H1 (cell line): Measurements from ENCODE around the gene CAP2. TPM values are rescaled to one million over a fixed set of nuclear protein-coding genes. Genes with fewer than 3 reads are reported as not detected.

Source experiments
- CTCF ChIA-PET: fragments of 300-600 bp; sonication (Branson Sonifier 250); formaldehyde crosslinking; loops from one replicate; lab custom pipeline; 2021; ENCODE audit not compliant: partially characterized antibody; lab: Charles Lee
- POLR2A ChIA-PET: fragments of 300-600 bp; sonication (Branson Sonifier 250); formaldehyde crosslinking; loops from one replicate; lab custom pipeline; 2021; ENCODE audit warnings: inconsistent platforms; ENCODE audit not compliant: partially characterized antibody; lab: Charles Lee
- DNase-seq, 2 experiments: peaks; one replicate each; pipeline versions ENCODE4 v3.0.0 to v3.0.0-alpha.2; 2010 to 2022; ENCODE audit warnings: low spot score in 2 of 2, low read depth in 1 of 2, mixed read lengths in 1 of 2
- FAIRE-seq: peaks from 2 replicates; lab custom pipeline; 2011; peaks lifted over from hg19 to GRCh38; lab: Jason Lieb, UNC
- H2AFZ ChIP-seq: 2 replicates; pipeline ENCODE4 v1.8.1; 2012; ENCODE audit warnings: low read length, inconsistent platforms
- H2AK5ac ChIP-seq: 2 replicates; pipeline ENCODE4 v1.6.1; 2013; ENCODE audit warnings: low read depth, low read length
- H2BK120ac ChIP-seq: replicated peaks from 2 replicates; pipeline ENCODE3; 2013; ENCODE audit warnings: low read depth, low read length, inconsistent platforms
- H2BK12ac ChIP-seq: 2 replicates; pipeline ENCODE4 v1.6.1; 2013; ENCODE audit warnings: low read depth, low read length
- H2BK15ac ChIP-seq: 2 replicates; pipeline ENCODE4 v1.6.1; 2013; ENCODE audit warnings: low read length
- H2BK20ac ChIP-seq: 2 replicates; pipeline ENCODE4 v1.6.1; 2013; ENCODE audit warnings: low read length
- H2BK5ac ChIP-seq: 2 replicates; pipeline ENCODE4 v1.6.1; 2013; ENCODE audit warnings: low read depth, low read length
- H3K14ac ChIP-seq: 2 replicates; pipeline ENCODE4 v1.6.1; 2013; ENCODE audit warnings: inconsistent platforms; ENCODE audit not compliant: insufficient read length
- H3K18ac ChIP-seq: 2 replicates; pipeline ENCODE4 v1.6.1; 2013; ENCODE audit warnings: low read length; ENCODE audit errors: extremely low read depth
- H3K23ac ChIP-seq: 2 replicates; pipeline ENCODE4 v1.6.1; 2013; ENCODE audit warnings: inconsistent platforms; ENCODE audit not compliant: insufficient read length
- H3K23me2 ChIP-seq: 2 replicates; pipeline ENCODE4 v1.6.1; 2013; ENCODE audit warnings: low read depth, low read length
- H3K27ac ChIP-seq: 2 replicates; pipeline ENCODE4 v1.6.1; 2011; ENCODE audit warnings: low read depth, low read length, inconsistent platforms
- H3K27me3 ChIP-seq, 4 experiments: replicated peaks in 1 of 4; 1 replicate in 1 of 4; 2 replicates in 3 of 4; pipeline versions ENCODE4 v1.6.1 to v1.8.1; 2011 to 2013; ENCODE audit warnings: low read length in 3 of 4, mild to moderate bottlenecking in 3 of 4, inconsistent platforms in 2 of 4, mixed read lengths in 2 of 4, moderate library complexity in 1 of 4; ENCODE audit not compliant: control insufficient read depth in 3 of 4, insufficient read depth in 3 of 4; ENCODE audit errors: extremely low read depth in 1 of 4
- H3K36me3 ChIP-seq, 4 experiments: 2 replicates each; pipeline versions ENCODE4 v1.6.1 to v1.8.1; 2011 to 2013; ENCODE audit warnings: mild to moderate bottlenecking in 4 of 4, low read length in 3 of 4, moderate library complexity in 2 of 4, control low read depth in 1 of 4, inconsistent platforms in 1 of 4; ENCODE audit not compliant: insufficient read depth in 4 of 4, control insufficient read depth in 2 of 4
- H3K4ac ChIP-seq: replicated peaks from 2 replicates; pipeline ENCODE3; 2013; ENCODE audit warnings: low read length, low read depth, mixed read lengths, inconsistent platforms; ENCODE audit not compliant: insufficient read length
- H3K4me1 ChIP-seq, 4 experiments: replicated peaks in 1 of 4; 1 replicate in 1 of 4; 2 replicates in 3 of 4; pipeline versions ENCODE4 v1.6.1 to v1.8.1; 2011 to 2013; ENCODE audit warnings: low read length in 3 of 4, inconsistent platforms in 2 of 4, mixed read lengths in 1 of 4; ENCODE audit not compliant: insufficient read depth in 4 of 4, control insufficient read depth in 3 of 4
- H3K4me2 ChIP-seq, 2 experiments: 2 replicates each; pipeline versions ENCODE4 v1.6.1 to v1.8.1; 2011 to 2013; ENCODE audit warnings: low read depth in 2 of 2, low read length in 2 of 2, control low read depth in 1 of 2, inconsistent platforms in 1 of 2, mild to moderate bottlenecking in 1 of 2; ENCODE audit not compliant: insufficient read depth in 1 of 2
- H3K4me3 ChIP-seq, 4 experiments: fragments of 200-600, 300-600 bp in 1 of 4; sonication (generic), shearing (Covaris generic), sonication (Bioruptor Twin) in 1 of 4; 2 replicates each; pipeline versions ENCODE4 v1.5.1 to v1.8.1; 2011 to 2016; ENCODE audit warnings: low read length in 4 of 4, low read depth in 3 of 4, control low read depth in 2 of 4, inconsistent platforms in 2 of 4, mild to moderate bottlenecking in 2 of 4, mixed read lengths in 1 of 4, moderate library complexity in 1 of 4; ENCODE audit not compliant: insufficient read depth in 2 of 4; ENCODE audit errors: extremely low read depth in 1 of 4
- H3K56ac ChIP-seq: replicated peaks from 2 replicates; pipeline ENCODE3; 2013; ENCODE audit warnings: low read depth, mild to moderate bottlenecking, mixed read lengths, low read length, inconsistent platforms; ENCODE audit not compliant: insufficient read length
- H3K79me1 ChIP-seq: 2 replicates; pipeline ENCODE4 v1.6.1; 2013; ENCODE audit warnings: low read depth, low read length, control low read depth
- H3K79me2 ChIP-seq, 2 experiments: 2 replicates each; pipeline versions ENCODE4 v1.6.1 to v1.8.1; 2012 to 2013; ENCODE audit warnings: low read length in 2 of 2, mild to moderate bottlenecking in 2 of 2, inconsistent platforms in 1 of 2; ENCODE audit not compliant: insufficient read depth in 2 of 2, control insufficient read depth in 1 of 2
- H3K9ac ChIP-seq, 4 experiments: replicated peaks in 1 of 4; 1 replicate in 1 of 4; 2 replicates in 3 of 4; pipeline versions ENCODE4 v1.6.1 to v1.8.1; 2011 to 2013; ENCODE audit warnings: low read depth in 3 of 4, low read length in 3 of 4, control low read depth in 2 of 4, mild to moderate bottlenecking in 2 of 4, moderate library complexity in 2 of 4, inconsistent platforms in 1 of 4; ENCODE audit errors: extremely low read depth in 1 of 4
- H3K9me3 ChIP-seq, 2 experiments: 2 replicates each; pipeline versions ENCODE4 v1.6.1 to v1.8.1; 2012 to 2013; ENCODE audit warnings: mild to moderate bottlenecking in 2 of 2, moderate library complexity in 2 of 2, control low read depth in 1 of 2, inconsistent platforms in 1 of 2, low read depth in 1 of 2, low read length in 1 of 2, mixed read lengths in 1 of 2; ENCODE audit not compliant: insufficient read depth in 2 of 2
- H4K20me1 ChIP-seq, 2 experiments: replicated peaks in 1 of 2; 2 replicates each; pipeline versions ENCODE3 to v1.8.1; 2011 to 2013; ENCODE audit warnings: inconsistent platforms in 2 of 2, low read length in 2 of 2, mild to moderate bottlenecking in 1 of 2; ENCODE audit not compliant: insufficient read depth in 2 of 2, control insufficient read depth in 1 of 2
- H4K5ac ChIP-seq: 2 replicates; pipeline ENCODE4 v1.6.1; 2013; ENCODE audit warnings: low read length, low read depth, mixed read lengths, inconsistent platforms; ENCODE audit not compliant: insufficient read length
- H4K8ac ChIP-seq: 2 replicates; pipeline ENCODE4 v1.8.0; 2013; ENCODE audit warnings: mild to moderate bottlenecking, moderate library complexity, low read length, inconsistent platforms; ENCODE audit not compliant: insufficient read depth; ENCODE audit errors: extremely low read depth
- H4K91ac ChIP-seq: replicated peaks from 2 replicates; pipeline ENCODE3; 2013; ENCODE audit warnings: low read length, mixed read lengths, inconsistent platforms; ENCODE audit not compliant: insufficient read length
- CTBP2 ChIP-seq: IDR thresholded peaks from 2 replicates; pipeline ENCODE4 v1.7.0; 2011; ENCODE audit warnings: borderline replicate concordance, mild to moderate bottlenecking, moderate library complexity, mixed read lengths, low read length; ENCODE audit not compliant: insufficient read depth, insufficient read length
- EZH2 ChIP-seq: fragments of 200-600 bp; sonication (generic); IDR thresholded peaks from 2 replicates; pipeline ENCODE4 v1.7.1; 2012; ENCODE audit warnings: low read depth, mild to moderate bottlenecking, moderate library complexity, low read length, inconsistent platforms; ENCODE audit not compliant: severe bottlenecking
- GABPA ChIP-seq: IDR thresholded peaks from 2 replicates; pipeline ENCODE4 v1.6.1; 2011; ENCODE audit warnings: mild to moderate bottlenecking, low read length, moderate library complexity, borderline replicate concordance; ENCODE audit not compliant: insufficient read depth
- HDAC6 ChIP-seq: IDR thresholded peaks from one replicate; pipeline ENCODE4 v1.7.1; 2012; ENCODE audit warnings: low read depth, mild to moderate bottlenecking, inconsistent platforms, low read length, moderate library complexity
- JUN ChIP-seq: IDR thresholded peaks from 2 replicates; pipeline ENCODE4 v1.6.1; 2011; ENCODE audit warnings: low read depth, mild to moderate bottlenecking, improper control_type of control experiment, low read length
- KDM5A ChIP-seq: fragments of 200-600 bp; IDR thresholded peaks from 2 replicates; pipeline ENCODE4 v1.7.1; 2012; ENCODE audit warnings: mild to moderate bottlenecking, low read length, inconsistent platforms, mixed read lengths
- NANOG ChIP-seq: IDR thresholded peaks from 2 replicates; pipeline ENCODE4 v1.6.1; 2011; ENCODE audit warnings: low read length, low read depth, mild to moderate bottlenecking, inconsistent platforms; ENCODE audit not compliant: insufficient read depth, poor library complexity, severe bottlenecking
- NRF1 ChIP-seq: IDR thresholded peaks from 2 replicates; pipeline ENCODE4 v1.6.1; 2011; ENCODE audit warnings: mild to moderate bottlenecking, low read depth, low read length, improper control_type of control experiment
- RFX5 ChIP-seq: IDR thresholded peaks from 2 replicates; pipeline ENCODE4 v1.6.1; 2011; ENCODE audit warnings: low read depth, low read length, improper control_type of control experiment, borderline replicate concordance
- RNF2 ChIP-seq: fragments of 200-900, 300-1000 bp; sonication (generic); IDR thresholded peaks from 2 replicates; pipeline ENCODE4 v1.7.1; 2016; ENCODE audit warnings: borderline replicate concordance, low read depth, mild to moderate bottlenecking, antibody characterized with exemption, low read length; ENCODE audit not compliant: poor library complexity, severe bottlenecking; ENCODE audit errors: missing control alignments
- SIRT6 ChIP-seq: IDR thresholded peaks from one replicate; pipeline ENCODE4 v1.7.1; 2012; ENCODE audit warnings: low read length, inconsistent platforms
- WGBS, 2 experiments: shearing (Covaris generic) in 1 of 2; methylation state at CpG; one replicate each; pipeline versions ENCODE4 v1.1.6 to v1.1.7; 2013 to 2015; ENCODE audit warnings: low lambda C conversion rate in 2 of 2, mixed read lengths in 2 of 2, inconsistent platforms in 1 of 2, low coverage in 1 of 2, missing lambda C conversion rate in 1 of 2; ENCODE audit not compliant: insufficient replicate concordance in 2 of 2, insufficient coverage in 1 of 2, insufficient read length in 1 of 2; ENCODE audit errors: extremely low coverage in 1 of 2, missing lambda C conversion rate in 1 of 2; 5-methylcytosine and 5-hydroxymethylcytosine counted together
- polyA plus RNA-seq, 7 experiments: library from polyadenylated mRNA; depleted of rRNA in 3 of 7; stranded (reverse) in 5 of 7; unstranded in 2 of 7; fragments of >200 nt in 5 of 7; fragments of 200-250 nt in 2 of 7; gene quantifications; 1 replicate in 5 of 7; 2 replicates in 1 of 7; 4 replicates in 1 of 7; pipeline versions ENCODE4 v1.2.1 to v1.2.3, GENCODE V29; 2011 to 2013; ENCODE audit warnings: missing spikeins in 2 of 7, mixed read lengths in 2 of 7
- total RNA-seq: library from RNA; stranded (reverse); fragmentation: NEBNext Ultra II Directional; extraction: Animal tissue kit (Norgen Biotek cat#: 25700); gene quantifications from 2 replicates; pipeline ENCODE4 v1.2.1, GENCODE V29; 2021
- TF ChIP-seq, protein P1 (sequence below): IDR thresholded peaks from 2 replicates; pipeline ENCODE4 v1.6.1; 2011; ENCODE audit warnings: low read depth, mild to moderate bottlenecking, low read length; ENCODE audit not compliant: insufficient read depth

CAP2 gene
- total and polyA plus RNA-seq, 2 of the 8 experiments (the other 6 are each of a cell fraction or from before 2014, with no cell fraction given), result 7.2 to 10.0 TPM

DNA sequence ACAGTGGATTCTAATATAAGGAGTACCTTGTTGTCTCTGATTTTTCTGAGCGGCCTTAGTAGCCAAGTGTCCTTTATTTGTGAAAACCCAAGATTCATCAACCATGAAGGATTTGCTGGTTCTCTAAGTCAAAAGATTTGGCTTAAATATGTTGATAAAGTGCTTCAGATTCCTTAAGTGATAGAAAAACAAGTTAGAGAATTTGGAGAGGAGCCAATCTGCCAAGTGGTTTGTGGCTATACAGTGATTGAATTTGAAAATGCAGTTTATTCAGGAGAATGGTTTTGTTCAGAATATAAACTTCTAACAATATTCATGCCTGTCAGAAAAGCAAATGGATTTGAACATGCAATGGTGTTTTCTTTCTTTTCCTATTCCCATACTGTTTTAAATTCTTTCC lies 54.8 kb downstream of the CAP2 start:
- H3K4me3 ChIP-seq, result no peak overlapping the region
- H2BK5ac ChIP-seq, result no peak overlapping the region
- H2BK12ac ChIP-seq, result no peak overlapping the region
- no peak overlapping the region for H4K91ac ChIP-seq
- H2BK15ac ChIP-seq, result no peak overlapping the region
- H3K23ac ChIP-seq, result no peak overlapping the region
- H3K27ac ChIP-seq, result no peak overlapping the region
- H3K36me3 ChIP-seq, result no peaks in the 10 kb centered on the region
- no peaks in the 10 kb centered on the region for H3K27me3 ChIP-seq
- ChIA-PET POLR2A (no interaction called here), CTCF (interaction anchor here (1.0 to 1.8 kb wide), 2 partner anchors 25 to 40 kb away, joined by 3 to 4 read pairs; no protein-coding TSS in a partner anchor)
- no peak overlapping the region for H4K8ac ChIP-seq
- H3K18ac ChIP-seq, result no peak overlapping the region
- TF ChIP-seq KDM5A (no peak), RFX5 (no peak), JUN (no peak), RNF2 (no peak), SIRT6 (no peak), NRF1 (no peak), HDAC6 (no peak), NANOG (no peak), CTBP2 (no peak), GABPA (no peak), EZH2 (no peak)
- TF ChIP-seq, protein P1, sequence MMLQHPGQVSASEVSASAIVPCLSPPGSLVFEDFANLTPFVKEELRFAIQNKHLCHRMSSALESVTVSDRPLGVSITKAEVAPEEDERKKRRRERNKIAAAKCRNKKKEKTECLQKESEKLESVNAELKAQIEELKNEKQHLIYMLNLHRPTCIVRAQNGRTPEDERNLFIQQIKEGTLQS, result no peak
- H3K56ac ChIP-seq, result no peak overlapping the region
- H4K5ac ChIP-seq, result no peak overlapping the region
- peaks cover 2% of the 10 kb centered on the region; the same call in 1 of the 2 replicates for H3K23me2 ChIP-seq
- H3K79me2 ChIP-seq, result no peaks in the 10 kb centered on the region
- H2AFZ ChIP-seq, result no peak overlapping the region
- no peak for FAIRE-seq
- H2BK120ac ChIP-seq, result no peak overlapping the region
- WGBS, 2 experiments, result 91% methylated on average over 1 of the region's 1 CpG; no CpG with 5 or more reads in 1 of the 2 experiments
- H2AK5ac ChIP-seq, result no peak overlapping the region
- no peaks in the 10 kb centered on the region for H4K20me1 ChIP-seq
- no peaks in the 10 kb centered on the region for H3K4me1 ChIP-seq
- DNase-seq, result no peak
- no peaks in the 10 kb centered on the region for H3K79me1 ChIP-seq
- no peak overlapping the region for H3K4me2 ChIP-seq
- no peaks in the 10 kb centered on the region for H3K9me3 ChIP-seq
- H3K4ac ChIP-seq, result no peak overlapping the region
- H3K14ac ChIP-seq, result no peak overlapping the region
- H3K9ac ChIP-seq, result no peak overlapping the region
- no peak overlapping the region for H2BK20ac ChIP-seq
